Smooth muscle cell (in vitro differentiated cells): ENCODE measurements around the gene CREB5. TPM values are rescaled to one million over a fixed set of nuclear protein-coding genes. Genes with fewer than 3 reads are reported as not detected.

Experiments
- DNase-seq: peaks from one replicate; lab custom pipeline; 2025; ENCODE audit not compliant: unreplicated experiment; lab: John Stamatoyannopoulos, UW
- H2AFZ ChIP-seq: fragments of 200-600 bp; sonication (generic); 2 replicates; pipeline ENCODE4 v1.6.0; 2016; ENCODE audit warnings: antibody characterized with exemption, low read depth, mild to moderate bottlenecking
- H3F3A ChIP-seq: fragments of 200-600 bp; sonication (generic); 2 replicates; pipeline ENCODE4 v1.6.0; 2017; ENCODE audit warnings: antibody characterized with exemption, low read depth
- H3K27ac ChIP-seq: fragments of 200-600 bp; sonication (generic); 2 replicates; pipeline ENCODE4 v1.5.1; 2016; ENCODE audit warnings: low read depth, mild to moderate bottlenecking
- H3K27me3 ChIP-seq: fragments of 200-600 bp; sonication (generic); 2 replicates; pipeline ENCODE4 v1.6.1; 2016; ENCODE audit warnings: low read depth, mild to moderate bottlenecking
- H3K36me3 ChIP-seq: fragments of 200-600 bp; sonication (generic); 2 replicates; pipeline ENCODE4 v1.5.1; 2016; ENCODE audit warnings: low read depth
- H3K4me1 ChIP-seq: fragments of 200-600 bp; sonication (generic); 2 replicates; pipeline ENCODE4 v1.5.1; 2016; ENCODE audit warnings: low read depth
- H3K4me2 ChIP-seq: fragments of 200-600 bp; sonication (generic); 2 replicates; pipeline ENCODE4 v1.6.0; 2016; ENCODE audit warnings: mild to moderate bottlenecking
- H3K4me3 ChIP-seq: fragments of 200-600 bp; sonication (generic); 2 replicates; pipeline ENCODE4 v1.5.1; 2016; ENCODE audit warnings: mild to moderate bottlenecking
- H3K79me2 ChIP-seq: fragments of 200-600 bp; sonication (generic); 2 replicates; pipeline ENCODE4 v1.6.0; 2016; ENCODE audit warnings: low read depth, mild to moderate bottlenecking
- H3K9ac ChIP-seq: fragments of 200-600 bp; sonication (generic); 2 replicates; pipeline ENCODE4 v1.6.0; 2016; ENCODE audit warnings: low read depth
- H3K9me3 ChIP-seq: fragments of 200-600 bp; sonication (generic); replicated peaks from 2 replicates; pipeline ENCODE4 v1.5.1; 2016; ENCODE audit warnings: low read depth
- H4K20me1 ChIP-seq: fragments of 200-600 bp; sonication (generic); 2 replicates; pipeline ENCODE4 v1.6.0; 2016; ENCODE audit warnings: low read depth
- WGBS: methylation state at CpG from one replicate; pipeline ENCODE4 v1.1.7; 2016; ENCODE audit warnings: low lambda C conversion rate; 5-methylcytosine and 5-hydroxymethylcytosine counted together
- polyA plus RNA-seq: library from polyadenylated mRNA; unstranded; fragments of >200 nt; fragmentation: Nextera tagmentation; extraction: Ambion mirVana; gene quantifications from 2 replicates; pipeline ENCODE4 v1.2.1, GENCODE V29; 2016
- total RNA-seq: library from RNA; depleted of rRNA; stranded (reverse); fragments of >200 nt; gene quantifications from 2 replicates; pipeline ENCODE4 v1.2.3, GENCODE V29; 2014
- TF ChIP-seq, protein P1 (sequence below): fragments of 200-600 bp; sonication (generic); IDR thresholded peaks from 2 replicates; pipeline ENCODE4 v1.5.1; 2017; ENCODE audit warnings: borderline replicate concordance, mild to moderate bottlenecking, antibody characterized with exemption; ENCODE audit not compliant: insufficient read depth, poor library complexity, severe bottlenecking

The CREB5 gene
- total and polyA plus RNA-seq, 2 experiments from 2014 or later = 6.2 to 18.2 TPM

DNA sequence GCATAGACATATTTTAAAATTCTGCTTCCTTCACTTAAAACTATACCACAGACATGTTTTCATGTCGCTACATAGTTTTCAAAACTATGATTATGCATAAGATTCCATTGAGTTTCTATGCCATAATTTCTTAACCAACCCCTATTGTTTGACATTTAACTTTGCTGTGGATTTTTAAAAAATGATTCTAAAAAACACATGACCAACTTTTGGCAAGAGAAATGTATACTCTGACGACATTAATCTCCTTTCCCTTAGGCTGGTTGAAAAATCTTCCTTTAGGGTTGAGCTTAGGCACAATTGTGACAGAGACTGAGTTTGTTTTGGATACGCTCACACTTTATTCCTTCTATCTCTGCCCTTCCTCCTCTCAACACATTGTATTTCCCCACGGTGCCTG lies 14.9 kb downstream of the CREB5 start:
- Histone ChIP-seq H4K20me1 (no peaks in the 10 kb centered on the region), H3K79me2 (no peaks in the 10 kb centered on the region), H3K9me3 (no peaks in the 10 kb centered on the region), H3F3A (no peaks in the 10 kb centered on the region), H3K36me3 (no peaks in the 10 kb centered on the region), H3K4me1 (no peaks in the 10 kb centered on the region), H3K27me3 (no peaks in the 10 kb centered on the region), H3K4me3 (no peak overlapping the region), H3K4me2 (no peak overlapping the region), H2AFZ (no peak overlapping the region), H3K9ac (no peak overlapping the region), H3K27ac (no peak overlapping the region)
- DNase-seq = no peak
- WGBS = 86% methylated on average over 4 of the region's 4 CpGs
- TF ChIP-seq, protein P1, sequence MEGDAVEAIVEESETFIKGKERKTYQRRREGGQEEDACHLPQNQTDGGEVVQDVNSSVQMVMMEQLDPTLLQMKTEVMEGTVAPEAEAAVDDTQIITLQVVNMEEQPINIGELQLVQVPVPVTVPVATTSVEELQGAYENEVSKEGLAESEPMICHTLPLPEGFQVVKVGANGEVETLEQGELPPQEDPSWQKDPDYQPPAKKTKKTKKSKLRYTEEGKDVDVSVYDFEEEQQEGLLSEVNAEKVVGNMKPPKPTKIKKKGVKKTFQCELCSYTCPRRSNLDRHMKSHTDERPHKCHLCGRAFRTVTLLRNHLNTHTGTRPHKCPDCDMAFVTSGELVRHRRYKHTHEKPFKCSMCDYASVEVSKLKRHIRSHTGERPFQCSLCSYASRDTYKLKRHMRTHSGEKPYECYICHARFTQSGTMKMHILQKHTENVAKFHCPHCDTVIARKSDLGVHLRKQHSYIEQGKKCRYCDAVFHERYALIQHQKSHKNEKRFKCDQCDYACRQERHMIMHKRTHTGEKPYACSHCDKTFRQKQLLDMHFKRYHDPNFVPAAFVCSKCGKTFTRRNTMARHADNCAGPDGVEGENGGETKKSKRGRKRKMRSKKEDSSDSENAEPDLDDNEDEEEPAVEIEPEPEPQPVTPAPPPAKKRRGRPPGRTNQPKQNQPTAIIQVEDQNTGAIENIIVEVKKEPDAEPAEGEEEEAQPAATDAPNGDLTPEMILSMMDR = no peak

GRCh38 chr7:28430616-28431015 lies 18.3 kb downstream of the CREB5 start:
- Histone ChIP-seq H3K27ac (no peak overlapping the region), H3K27me3 (no peaks in the 10 kb centered on the region), H3K9me3 (no peaks in the 10 kb centered on the region), H2AFZ (no peak overlapping the region), H3K4me3 (no peak overlapping the region), H3K4me1 (peaks cover 16% of the 10 kb centered on the region), H3F3A (peaks cover 6% of the 10 kb centered on the region), H3K36me3 (no peaks in the 10 kb centered on the region), H3K79me2 (no peaks in the 10 kb centered on the region), H4K20me1 (peaks cover 2% of the 10 kb centered on the region), H3K9ac (no peak overlapping the region), H3K4me2 (no peak overlapping the region)
- whole genome bisulfite sequencing = 100% methylated on average over 1 of the region's 1 CpG
- TF ChIP-seq, protein P1 = no peak
- no peak for DNase-seq

DNA sequence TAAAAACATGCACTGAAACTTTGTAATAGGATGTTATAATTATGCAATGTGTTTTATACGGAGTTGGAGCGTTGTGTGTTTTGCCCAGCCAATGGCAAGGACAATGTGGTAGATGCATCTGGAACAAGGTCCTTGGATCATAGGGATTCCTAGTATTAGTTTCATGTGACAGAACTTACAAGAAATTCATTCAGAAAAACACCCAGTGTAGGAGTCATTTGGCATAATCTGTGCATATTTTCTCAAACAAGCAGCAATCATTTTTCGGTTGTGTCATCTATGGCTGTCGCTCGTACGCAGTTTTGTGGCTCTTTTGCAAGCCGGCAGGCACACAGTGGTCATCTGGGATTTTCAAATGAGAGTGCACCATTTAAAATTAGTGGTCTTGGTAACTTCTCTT lies 19.8 kb downstream of the CREB5 start:
- H3K9ac ChIP-seq = no peak overlapping the region
- no peak for DNase-seq
- no peak overlapping the region for H3K4me3 ChIP-seq
- no peaks in the 10 kb centered on the region for H3K9me3 ChIP-seq
- H3K36me3 ChIP-seq = no peaks in the 10 kb centered on the region
- H3K4me2 ChIP-seq = no peak overlapping the region
- H4K20me1 ChIP-seq = peaks cover 2% of the 10 kb centered on the region
- H3K79me2 ChIP-seq = no peaks in the 10 kb centered on the region
- peaks cover 6% of the 10 kb centered on the region for H3F3A ChIP-seq
- H3K4me1 ChIP-seq = peaks cover 16% of the 10 kb centered on the region
- TF ChIP-seq, protein P1 = no peak
- no peak overlapping the region for H3K27ac ChIP-seq
- peaks cover 3% of the 10 kb centered on the region for H3K27me3 ChIP-seq
- 83% methylated on average over 7 of the region's 7 CpGs for WGBS
- no peak overlapping the region for H2AFZ ChIP-seq

DNA sequence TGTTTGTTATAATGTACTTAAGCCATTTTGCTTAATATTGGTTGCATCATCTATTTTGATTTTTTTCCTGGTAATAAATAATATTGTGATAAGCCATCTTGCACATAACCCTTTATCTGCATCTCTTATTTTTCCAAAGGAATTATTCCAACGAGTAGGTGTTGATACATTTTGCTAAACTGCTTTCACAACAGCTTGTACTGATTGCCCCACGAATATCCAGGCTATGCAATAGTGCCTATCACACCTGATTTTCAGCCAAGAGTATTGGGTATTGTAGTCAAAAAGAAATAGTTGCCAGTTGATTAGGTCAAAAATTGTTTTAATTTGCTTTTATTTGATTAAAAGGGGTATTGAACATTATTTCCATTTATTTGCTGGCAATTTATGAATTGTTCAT lies 20.7 kb downstream of the CREB5 start:
- H3K36me3 ChIP-seq = no peaks in the 10 kb centered on the region
- H3K27ac ChIP-seq = peak overlapping the region; percentile 12
- TF ChIP-seq, protein P1 = no peak
- peaks cover 2% of the 10 kb centered on the region for H4K20me1 ChIP-seq
- peak overlapping the region; percentile 67 for H3K4me2 ChIP-seq
- H3K79me2 ChIP-seq = no peaks in the 10 kb centered on the region
- H3K27me3 ChIP-seq = peaks cover 5% of the 10 kb centered on the region
- DNase-seq = no peak
- H3K4me3 ChIP-seq = no peak overlapping the region
- peaks cover 16% of the 10 kb centered on the region for H3K4me1 ChIP-seq
- WGBS = 69% methylated on average over 2 of the region's 2 CpGs
- no peaks in the 10 kb centered on the region for H3K9me3 ChIP-seq
- no peak overlapping the region for H2AFZ ChIP-seq
- H3K9ac ChIP-seq = no peak overlapping the region
- peaks cover 6% of the 10 kb centered on the region for H3F3A ChIP-seq
